T follicular helper cell (primary cell): ENCODE measurements around the gene CNDP2.
"Not testable (repeated sequence)": the region's sequence is repeated elsewhere in the genome, so short reads cannot be mapped to it uniquely, and the experiment has no call there.

Experiments
- DNase-seq: peaks from one replicate; pipeline ENCODE4 v3.0.0-alpha.2; 2020; ENCODE audit warnings: low read depth

The CNDP2 gene

GRCh38 chr18:74517236-74517630 is 21.1 kb downstream of the CNDP2 start:
- no peak for DNase-seq

GRCh38 chr18:74518456-74519295 is 22.5 kb downstream of the CNDP2 start:
- no peak for DNase-seq

- no peak for DNase-seq
Measured at GRCh38 chr18:74519320-74520095, 23.3 kb downstream of the CNDP2 start.

DNA sequence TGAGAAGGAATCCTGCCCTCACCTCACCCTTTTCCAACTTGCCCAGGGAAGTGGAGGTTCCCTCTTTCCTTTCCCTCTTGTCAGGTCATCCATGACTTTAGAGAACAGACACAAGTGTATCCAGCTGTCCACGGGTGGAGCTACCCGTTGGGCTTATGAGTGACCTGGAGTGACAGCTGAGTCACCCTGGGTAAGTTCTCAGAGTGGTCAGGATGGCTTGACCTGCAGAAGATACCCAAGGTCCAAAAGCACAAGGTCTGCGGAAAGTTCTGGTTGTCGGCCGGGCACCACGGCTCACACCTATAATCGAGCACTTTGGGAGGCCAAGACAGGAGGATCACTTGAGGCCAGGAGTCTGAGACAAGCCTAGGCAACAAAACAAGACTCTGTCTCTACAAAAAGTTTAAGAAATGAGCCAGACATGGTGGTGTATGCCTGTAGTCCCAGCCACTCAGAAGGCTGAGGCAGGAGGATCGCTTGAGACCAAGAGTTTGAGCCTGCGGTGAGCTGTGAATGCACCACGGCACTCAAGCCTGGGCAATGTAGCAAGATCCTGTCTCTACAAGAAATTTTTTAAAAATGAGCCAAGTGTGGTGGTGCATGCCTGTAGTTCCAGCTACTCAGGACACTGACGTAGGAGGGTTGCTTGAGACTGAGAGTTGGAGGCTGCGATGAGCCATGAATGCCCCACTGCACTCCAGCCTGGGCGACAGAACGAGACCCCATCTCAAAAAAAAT is 24.1 kb downstream of the CNDP2 start:
- no peak for DNase-seq

GRCh38 chr18:74521068-74521725 is 25.0 kb downstream of the CNDP2 start:
- no peak for DNase-seq

GRCh38 chr18:74522635-74523548 is 26.7 kb downstream of the CNDP2 start:
- DNase-seq: no peak

- no peak for DNase-seq
Measured at GRCh38 chr18:74524097-74524496, 27.9 kb downstream of the CNDP2 start.

DNA sequence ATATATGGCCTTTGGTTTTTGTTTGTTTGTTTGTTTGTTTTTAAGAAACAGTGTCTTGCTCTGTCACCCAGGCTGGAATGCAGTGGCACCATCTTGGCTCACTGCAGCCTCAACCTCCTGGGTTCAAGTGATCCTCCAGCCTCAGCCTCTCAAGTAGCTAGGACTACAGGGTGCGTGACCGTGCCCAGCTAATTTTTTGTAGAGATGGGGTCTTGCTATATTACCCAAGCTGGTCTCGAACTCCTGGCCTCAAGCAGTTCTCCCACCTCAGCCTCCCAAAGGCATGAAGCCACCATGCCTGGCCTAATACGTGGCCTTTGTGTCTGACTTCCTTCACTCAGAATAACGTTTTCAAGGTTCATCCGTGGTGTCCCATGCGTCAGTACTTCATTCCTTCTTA is 28.8 kb downstream of the CNDP2 start:
- not testable (repeated sequence) for DNase-seq

DNA sequence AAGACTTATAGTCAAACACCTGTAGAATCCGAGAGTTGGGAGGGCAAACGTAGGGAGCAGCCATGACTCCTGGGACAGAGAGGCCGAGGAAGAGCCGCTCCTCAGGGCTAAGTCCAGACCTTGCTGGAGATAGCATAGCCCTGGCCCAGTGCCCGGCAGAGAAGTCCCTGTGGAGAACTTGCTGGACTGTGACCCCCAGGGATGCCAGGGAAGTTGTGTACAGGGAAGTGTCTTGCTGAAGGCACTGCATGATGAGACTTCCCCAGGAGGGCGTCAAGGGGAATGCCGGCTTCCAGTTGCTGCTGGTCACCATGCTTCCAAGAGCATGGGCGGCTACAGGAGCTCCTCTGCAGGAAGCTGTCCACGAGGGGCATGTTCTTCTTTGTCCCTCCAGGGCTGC is 29.6 kb downstream of the CNDP2 start:
- no peak for DNase-seq

GRCh38 chr18:74526488-74526887 is 30.3 kb downstream of the CNDP2 start:
- DNase-seq: no peak

GRCh38 chr18:74528478-74528877 is 32.3 kb downstream of the CNDP2 start:
- DNase-seq: no peak

DNA sequence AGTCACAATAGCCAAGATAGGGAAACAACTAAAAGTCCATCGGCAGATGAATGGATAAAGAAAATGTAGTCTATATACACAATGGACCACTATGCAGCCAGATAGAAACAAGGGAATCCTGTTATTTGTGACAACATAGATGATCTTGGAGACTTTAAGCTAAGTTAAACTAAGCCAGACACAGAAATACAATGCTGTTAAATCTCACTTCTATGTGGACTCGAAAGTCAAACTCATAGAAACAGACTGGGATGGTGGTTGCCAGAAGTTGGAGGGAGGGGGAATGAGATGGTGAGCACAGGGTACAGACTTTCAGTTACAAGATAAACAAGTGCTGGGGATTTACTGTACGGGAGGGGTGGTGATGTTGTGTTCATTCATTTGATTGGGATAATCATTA is 32.8 kb downstream of the CNDP2 start:
- DNase-seq: no peak

- no peak for DNase-seq
Measured at GRCh38 chr18:74529378-74529777, 33.2 kb downstream of the CNDP2 start.

- DNase-seq: no peak
Measured at GRCh38 chr18:74529811-74530583, 33.8 kb downstream of the CNDP2 start.

DNA sequence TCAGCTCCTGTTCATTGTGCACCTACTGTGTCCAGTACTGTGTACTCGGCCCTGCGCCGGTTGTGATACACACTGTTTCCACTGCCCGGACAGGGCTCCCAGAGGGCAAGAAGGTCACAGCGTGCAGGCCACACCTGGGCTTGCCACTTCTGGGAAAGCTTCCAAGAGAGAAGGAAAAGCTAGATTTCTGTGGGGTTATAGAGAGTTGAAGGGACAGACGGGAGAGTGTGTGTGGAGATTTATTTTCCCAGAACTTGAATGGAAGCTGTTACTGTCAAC is 34.4 kb downstream of the CNDP2 start:
- no peak for DNase-seq

DNA sequence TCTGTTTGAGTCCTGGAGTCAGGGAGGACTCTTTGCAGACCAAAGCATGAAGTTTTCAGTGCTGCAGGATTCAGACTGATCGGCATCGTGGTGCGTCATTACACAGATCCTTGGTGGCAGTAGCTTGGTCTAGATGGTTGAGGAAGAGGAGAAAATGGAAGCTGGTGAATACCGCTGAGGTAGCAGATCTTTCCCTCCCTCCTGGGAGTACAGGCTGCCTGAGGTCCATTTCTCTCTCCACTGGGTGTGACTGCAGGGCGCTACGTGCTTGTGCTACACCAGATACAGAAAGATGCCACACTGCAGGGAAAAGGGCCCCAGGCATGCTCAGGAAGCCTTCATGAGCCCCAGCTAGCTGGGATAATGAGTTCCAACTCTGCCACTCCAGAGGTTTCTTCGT is 34.9 kb downstream of the CNDP2 start:
- DNase-seq: no peak

GRCh38 chr18:74532511-74533025 is 36.4 kb downstream of the CNDP2 start:
- DNase-seq: no peak

DNA sequence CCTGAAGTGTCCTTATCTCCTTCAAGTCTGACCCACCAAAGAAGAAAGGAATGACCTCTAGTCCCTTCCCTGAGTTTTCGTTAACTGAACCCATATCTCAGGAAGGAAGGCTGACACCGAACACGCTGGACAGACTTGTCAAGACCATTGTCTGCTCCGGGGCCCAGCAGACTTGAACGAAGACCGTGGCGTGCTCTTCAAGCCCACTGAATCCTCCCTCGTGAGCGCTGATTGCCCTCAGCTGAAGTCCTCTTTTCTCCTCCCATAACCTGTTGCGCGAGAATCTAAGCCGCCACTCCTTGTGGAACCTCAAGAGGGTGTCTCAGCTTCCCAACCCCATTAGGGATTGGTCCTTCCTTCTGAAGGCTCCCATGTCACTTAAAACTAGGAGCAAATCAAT is 37.5 kb downstream of the CNDP2 start:
- no peak for DNase-seq

DNA sequence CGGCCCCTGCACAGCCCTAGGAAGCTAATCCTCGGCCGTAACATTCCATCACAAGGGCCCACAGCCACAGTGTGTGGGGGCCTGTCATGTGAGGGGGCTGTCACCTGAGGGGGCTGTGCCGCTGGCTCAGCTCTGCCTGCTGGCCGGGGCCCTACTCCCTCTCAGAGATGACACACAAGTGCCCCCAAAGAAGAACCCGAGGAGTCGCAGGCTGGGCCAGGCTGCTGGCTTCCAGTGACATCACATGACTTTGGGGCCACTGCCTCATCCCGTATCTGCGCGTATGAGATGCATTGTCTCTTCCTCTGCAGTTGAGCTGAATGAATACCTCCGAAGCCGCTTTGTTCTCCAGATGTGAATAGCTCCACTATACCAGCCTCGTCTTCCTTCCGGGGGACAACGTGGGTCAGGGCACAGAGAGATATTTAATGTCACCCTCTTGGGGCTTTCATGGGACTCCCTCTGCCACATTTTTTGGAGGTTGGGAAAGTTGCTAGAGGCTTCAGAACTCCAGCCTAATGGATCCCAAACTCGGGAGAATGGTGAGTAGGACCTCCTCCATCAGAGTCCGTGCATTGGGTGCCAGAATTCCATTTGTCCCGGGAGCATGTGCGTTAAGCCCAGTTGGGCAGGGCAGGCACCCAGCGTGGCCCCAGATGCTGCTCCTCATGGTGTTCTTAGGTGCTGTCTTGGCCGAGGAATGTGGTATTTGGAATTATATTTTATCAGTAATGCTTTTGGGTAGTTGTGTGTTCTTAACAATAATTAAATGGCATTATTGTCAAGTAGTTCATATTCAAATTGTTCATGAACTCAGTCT is 38.2 kb downstream of the CNDP2 start, which contains the start of gene CNDP1:
Gene CNDP1, plus strand, starts transcription at position 351 of the 820 bp plus-strand sequence. Its CDS starts 168 bp downstream, at position 519.
- no peak for DNase-seq
